OCI-LY7 (cell line): Measurements from ENCODE around the gene ALPK3. TPM values are rescaled to one million over a fixed set of nuclear protein-coding genes. Genes with fewer than 3 reads are reported as not detected.

Experiments
- BruUV-seq: library from RNA; stranded (reverse); fragments of 400-500 nt; replicated peaks from 2 replicates; lab custom pipeline; 2021; lab: Mats Ljungman, UMichigan
- CTCF ChIA-PET: fragments of 300-600 bp; sonication (Branson Sonifier 250); formaldehyde crosslinking; loops from one replicate; lab custom pipeline; 2022; ENCODE audit warnings: antibody characterized with exemption; ENCODE audit not compliant: unreplicated experiment; lab: Charles Lee
- POLR2A ChIA-PET: fragments of 300-600 bp; sonication (Branson Sonifier 250); formaldehyde crosslinking; loops from one replicate; lab custom pipeline; 2022; ENCODE audit warnings: antibody characterized with exemption; lab: Charles Lee
- DNase-seq: peaks from one replicate; pipeline ENCODE4 v3.0.0-alpha.2; 2015; ENCODE audit warnings: low spot score
- H2AFZ ChIP-seq: fragments of 200-600 bp; sonication (generic), shearing (Covaris generic); 2 replicates; pipeline ENCODE4 v1.6.1; 2014; ENCODE audit warnings: mild to moderate bottlenecking, antibody characterized with exemption, low read length, moderate library complexity
- H3K27ac ChIP-seq: fragments of 200-600 bp; sonication (generic); 2 replicates; pipeline ENCODE4 v1.5.1; 2014; ENCODE audit warnings: mixed run types, low read depth, mild to moderate bottlenecking, moderate library complexity, low read length, inconsistent platforms; ENCODE audit not compliant: poor library complexity, severe bottlenecking
- H3K36me3 ChIP-seq: fragments of 200-600 bp; sonication (generic); 2 replicates; pipeline ENCODE4 v1.6.1; 2014; ENCODE audit warnings: mild to moderate bottlenecking, antibody characterized with exemption, low read length, moderate library complexity, mixed read lengths; ENCODE audit not compliant: insufficient read depth
- H3K4me1 ChIP-seq: fragments of 200-600 bp; sonication (generic); 2 replicates; pipeline ENCODE4 v1.5.1; 2014; ENCODE audit warnings: mild to moderate bottlenecking, low read length; ENCODE audit not compliant: insufficient read depth, poor library complexity, severe bottlenecking
- H3K4me2 ChIP-seq: fragments of 200-600 bp; sonication (generic); 2 replicates; pipeline ENCODE4 v1.6.1; 2014; ENCODE audit warnings: mild to moderate bottlenecking, low read length
- H3K4me3 ChIP-seq: fragments of 200-600 bp; sonication (generic); 2 replicates; pipeline ENCODE4 v1.5.1; 2014; ENCODE audit warnings: mild to moderate bottlenecking, low read depth, low read length; ENCODE audit not compliant: poor library complexity, severe bottlenecking
- H3K79me2 ChIP-seq: fragments of 200-600 bp; sonication (generic); 2 replicates; pipeline ENCODE4 v1.6.1; 2016; ENCODE audit warnings: low read depth, mild to moderate bottlenecking, low read length, moderate library complexity, mixed read lengths; ENCODE audit not compliant: insufficient read depth
- H3K9me2 ChIP-seq: fragments of 200-600 bp; sonication (generic); 2 replicates; pipeline ENCODE4 v1.6.1; 2016; ENCODE audit warnings: mild to moderate bottlenecking, low read length, mixed read lengths; ENCODE audit not compliant: insufficient read depth
- H3K9me3 ChIP-seq: fragments of 200-600 bp; sonication (generic); 2 replicates; pipeline ENCODE4 v1.6.1; 2014; ENCODE audit warnings: mild to moderate bottlenecking, mixed run types, low read length, mixed read lengths
- H4K20me1 ChIP-seq: fragments of 200-600 bp; sonication (generic); 2 replicates; pipeline ENCODE4 v1.6.1; 2014; ENCODE audit warnings: mild to moderate bottlenecking, antibody characterized with exemption, low read length, moderate library complexity, mixed read lengths; ENCODE audit not compliant: insufficient read depth
- CTCF ChIP-seq: fragments of 200-600 bp; sonication (generic); conservative IDR thresholded peaks from 2 replicates; pipeline ENCODE4 v1.5.1; 2014; ENCODE audit warnings: mild to moderate bottlenecking, antibody characterized with exemption, low read length, moderate library complexity, mixed read lengths
- EZH2phosphoT487 ChIP-seq: fragments of 200-600 bp; sonication (generic); IDR thresholded peaks from 2 replicates; pipeline ENCODE4 v1.6.1; 2018; ENCODE audit warnings: low read depth, borderline replicate concordance, mild to moderate bottlenecking, mixed run types, antibody characterized with exemption, low read length, moderate library complexity, mixed read lengths
- intact Hi-C: fragments of 100-400 bp; cut with micrococcal nuclease; formaldehyde crosslinking; loops from one replicate; pipeline ENCODE4 v1.10.0; 2022; ENCODE audit not compliant: unreplicated experiment
- total RNA-seq, 2 experiments: library from RNA; depleted of rRNA in 1 of 2; stranded (reverse); fragments of >200 nt in 1 of 2; shearing (Covaris generic) in 1 of 2; gene quantifications; 2 replicates each; pipeline ENCODE4 v1.2.3, GENCODE V29; 2014 to 2022

The ALPK3 gene
- total RNA-seq, 2 experiments from 2014 or later = 0.16 to 0.23 TPM

DNA sequence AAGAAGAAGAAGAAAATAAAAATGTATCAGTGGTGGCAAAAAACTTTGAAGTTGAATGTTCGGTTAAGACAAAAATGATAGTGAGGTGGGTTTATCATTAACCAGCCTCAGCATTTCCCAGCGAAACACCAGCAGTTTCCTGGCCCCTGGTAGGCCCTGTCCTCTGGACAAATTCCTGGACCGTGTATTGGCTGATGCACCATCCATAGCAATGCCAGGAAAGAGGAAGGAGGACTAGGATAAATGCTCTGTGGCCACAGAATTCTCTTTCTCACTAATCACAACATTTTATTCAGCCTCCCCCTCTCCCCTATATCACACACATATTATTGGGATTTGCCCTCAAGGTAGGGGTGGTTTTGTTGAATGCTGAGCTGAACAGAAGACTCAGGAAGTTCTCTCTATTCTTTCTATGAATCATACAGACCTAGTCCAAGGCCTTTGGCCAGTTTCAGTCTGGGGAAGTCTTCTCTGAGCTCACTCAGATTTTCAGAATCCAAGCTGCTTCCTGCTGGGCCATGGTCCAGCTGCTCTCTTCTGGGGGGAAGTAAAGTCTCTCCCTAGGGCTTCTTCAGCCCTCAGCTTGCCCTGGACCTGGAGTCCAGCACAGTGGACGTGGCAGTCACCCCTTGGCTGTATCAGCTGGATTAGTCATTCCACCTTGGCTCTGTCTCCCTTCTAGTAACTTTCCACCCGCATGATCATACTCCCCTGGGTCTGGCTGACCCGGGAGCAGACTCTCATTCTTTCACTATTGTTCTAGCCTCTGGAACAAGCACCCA is 94.9 kb downstream of the ALPK3 start:
- H3K4me3 ChIP-seq = no peak overlapping the region
- no peak for DNase-seq
- no peaks in the 10 kb centered on the region for H4K20me1 ChIP-seq
- no peaks in the 10 kb centered on the region for H3K9me3 ChIP-seq
- POLR2A ChIA-PET = no interaction called here
- H3K36me3 ChIP-seq = no peaks in the 10 kb centered on the region
- CTCF ChIA-PET = no interaction called here
- intact Hi-C loops = no loop called here
- no peak overlapping the region for H3K27ac ChIP-seq
- no peaks in the 10 kb centered on the region for H3K9me2 ChIP-seq
- TF ChIP-seq EZH2phosphoT487 (no peak), CTCF (no peak)
- H3K4me2 ChIP-seq = no peak overlapping the region
- BruUV-seq = no TSS peak
- no peaks in the 10 kb centered on the region for H3K79me2 ChIP-seq
- no peak overlapping the region for H2AFZ ChIP-seq
- H3K4me1 ChIP-seq = no peaks in the 10 kb centered on the region

DNA sequence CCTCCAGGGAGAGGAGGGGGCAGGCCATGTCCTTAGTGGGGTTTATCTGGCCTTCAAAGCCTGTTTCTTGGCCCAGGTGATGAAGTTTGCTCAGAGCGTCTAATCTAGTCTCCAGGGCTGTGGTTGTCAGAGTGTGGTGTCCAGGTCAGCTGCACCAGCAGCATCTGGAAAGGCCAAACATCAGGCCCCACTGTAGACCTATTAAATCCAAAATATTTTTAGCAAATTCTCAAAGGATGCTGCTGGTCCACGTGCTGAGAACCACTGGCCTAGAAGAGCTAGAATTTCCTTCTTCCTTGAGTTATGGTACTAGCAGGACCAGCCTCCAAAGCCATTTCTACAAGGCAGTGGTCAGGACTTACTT is 96.2 kb downstream of the ALPK3 start:
- H3K9me2 ChIP-seq = no peaks in the 10 kb centered on the region
- no peaks in the 10 kb centered on the region for H3K4me1 ChIP-seq
- no peak for DNase-seq
- no peaks in the 10 kb centered on the region for H4K20me1 ChIP-seq
- intact Hi-C loops = no loop called here
- H3K27ac ChIP-seq = no peak overlapping the region
- POLR2A ChIA-PET = no interaction called here
- no peak overlapping the region for H2AFZ ChIP-seq
- H3K79me2 ChIP-seq = no peaks in the 10 kb centered on the region
- no peak overlapping the region for H3K4me3 ChIP-seq
- no peaks in the 10 kb centered on the region for H3K9me3 ChIP-seq
- BruUV-seq = no TSS peak
- no peak overlapping the region for H3K4me2 ChIP-seq
- CTCF ChIA-PET = no interaction called here
- H3K36me3 ChIP-seq = no peaks in the 10 kb centered on the region
- TF ChIP-seq CTCF (no peak), EZH2phosphoT487 (no peak)

DNA sequence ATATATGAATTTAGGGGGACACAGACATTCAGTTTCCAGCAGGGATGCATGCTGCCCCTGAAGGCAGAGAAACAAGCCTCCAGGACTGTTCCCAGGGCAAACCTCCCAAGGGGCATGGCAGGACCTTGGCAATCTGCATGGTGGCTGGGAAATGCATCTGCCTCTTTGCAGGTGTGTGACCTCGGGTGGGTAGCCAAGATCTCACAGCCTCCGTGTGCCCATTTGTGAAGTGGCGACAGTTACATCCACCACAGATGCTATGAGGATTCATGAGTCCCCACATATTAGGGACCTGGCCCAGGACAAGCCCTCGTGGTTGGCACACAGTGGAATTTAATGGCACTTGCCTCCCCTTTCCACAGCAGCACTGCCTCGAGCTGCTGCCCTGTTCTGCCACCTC is 97.2 kb downstream of the ALPK3 start:
- no TSS peak for BruUV-seq
- Histone ChIP-seq H3K4me3 (no peak overlapping the region), H2AFZ (no peak overlapping the region), H3K9me3 (no peaks in the 10 kb centered on the region), H4K20me1 (no peaks in the 10 kb centered on the region), H3K4me1 (no peaks in the 10 kb centered on the region), H3K36me3 (no peaks in the 10 kb centered on the region), H3K79me2 (no peaks in the 10 kb centered on the region), H3K9me2 (no peaks in the 10 kb centered on the region), H3K4me2 (no peak overlapping the region), H3K27ac (no peak overlapping the region)
- intact Hi-C loops = no loop called here
- TF ChIP-seq EZH2phosphoT487 = no peak
- no peak for TF ChIP-seq CTCF
- ChIA-PET POLR2A (no interaction called here), CTCF (no interaction called here)
- no peak for DNase-seq
